ENCODE data around the gene TSPAN12. TPM values are rescaled to one million over a fixed set of nuclear protein-coding genes. Genes with fewer than 3 reads are reported as not detected.

TSPAN12 gene
- total RNA-seq, 1 donor from 2014 or later, result 68.7 TPM

GRCh38 chr7:120833546-120833945, 24.4 kb downstream of the TSPAN12 start:
- Histone ChIP-seq H3K4me1 (peaks cover under 1% of the 10 kb centered on the region), H3K4me3 (no peak overlapping the region), H3K27me3 (ENCODE audit: low read depth) (no peaks in the 10 kb centered on the region), H3K27ac (replicated peaks) (no peak overlapping the region), H3K9me3 (replicated peaks) (peaks cover 7% of the 10 kb centered on the region), H3K36me3 (peaks cover 36% of the 10 kb centered on the region)
- intact Hi-C loops (cut with micrococcal nuclease), result no loop called here
- TF ChIP-seq, protein P1, sequence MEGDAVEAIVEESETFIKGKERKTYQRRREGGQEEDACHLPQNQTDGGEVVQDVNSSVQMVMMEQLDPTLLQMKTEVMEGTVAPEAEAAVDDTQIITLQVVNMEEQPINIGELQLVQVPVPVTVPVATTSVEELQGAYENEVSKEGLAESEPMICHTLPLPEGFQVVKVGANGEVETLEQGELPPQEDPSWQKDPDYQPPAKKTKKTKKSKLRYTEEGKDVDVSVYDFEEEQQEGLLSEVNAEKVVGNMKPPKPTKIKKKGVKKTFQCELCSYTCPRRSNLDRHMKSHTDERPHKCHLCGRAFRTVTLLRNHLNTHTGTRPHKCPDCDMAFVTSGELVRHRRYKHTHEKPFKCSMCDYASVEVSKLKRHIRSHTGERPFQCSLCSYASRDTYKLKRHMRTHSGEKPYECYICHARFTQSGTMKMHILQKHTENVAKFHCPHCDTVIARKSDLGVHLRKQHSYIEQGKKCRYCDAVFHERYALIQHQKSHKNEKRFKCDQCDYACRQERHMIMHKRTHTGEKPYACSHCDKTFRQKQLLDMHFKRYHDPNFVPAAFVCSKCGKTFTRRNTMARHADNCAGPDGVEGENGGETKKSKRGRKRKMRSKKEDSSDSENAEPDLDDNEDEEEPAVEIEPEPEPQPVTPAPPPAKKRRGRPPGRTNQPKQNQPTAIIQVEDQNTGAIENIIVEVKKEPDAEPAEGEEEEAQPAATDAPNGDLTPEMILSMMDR (IDR thresholded peaks at IDR 0.05; ENCODE audit: borderline replicate concordance), result no peak
- no peak for DNase-seq

- intact Hi-C loops (cut with micrococcal nuclease), result no loop called here
- H3K9me3 ChIP-seq (replicated peaks), result peaks cover 7% of the 10 kb centered on the region
- no peak overlapping the region for H3K4me3 ChIP-seq
- no peak for DNase-seq
- H3K4me1 ChIP-seq, result peaks cover 6% of the 10 kb centered on the region
- no peaks in the 10 kb centered on the region for H3K27me3 ChIP-seq (ENCODE audit: low read depth)
- TF ChIP-seq, protein P1 (IDR thresholded peaks at IDR 0.05; ENCODE audit: borderline replicate concordance), result no peak
- H3K27ac ChIP-seq (replicated peaks), result no peak overlapping the region
- peaks cover 29% of the 10 kb centered on the region for H3K36me3 ChIP-seq
These were observed 25.1 kb downstream of the TSPAN12 start for GRCh38 chr7:120832803-120833202.

DNA sequence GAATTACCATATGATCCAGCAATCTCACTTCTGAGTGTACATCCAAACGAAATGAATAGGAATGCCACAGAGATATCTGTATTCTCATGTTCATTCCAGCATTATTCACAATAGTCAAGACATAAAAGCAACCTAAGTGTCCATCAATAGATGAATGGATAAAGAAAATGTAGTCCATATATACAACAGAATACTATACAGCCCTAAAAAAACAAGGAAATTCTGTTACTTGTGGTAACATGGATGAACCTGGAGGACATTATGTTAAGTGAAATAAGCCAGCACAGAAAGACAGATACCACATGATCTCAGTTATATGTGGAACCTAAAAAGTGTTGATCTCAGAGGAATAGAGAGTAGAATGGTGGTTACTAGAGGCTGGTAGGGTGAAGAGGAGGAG, 26.7 kb downstream of the TSPAN12 start:
- no peak for DNase-seq
- intact Hi-C loops (cut with micrococcal nuclease), result no loop called here
- TF ChIP-seq, protein P1 (IDR thresholded peaks at IDR 0.05; ENCODE audit: borderline replicate concordance), result no peak
- Histone ChIP-seq H3K4me1 (peaks cover 8% of the 10 kb centered on the region), H3K27me3 (ENCODE audit: low read depth) (no peaks in the 10 kb centered on the region), H3K36me3 (peaks cover 23% of the 10 kb centered on the region), H3K9me3 (replicated peaks) (peaks cover 7% of the 10 kb centered on the region), H3K27ac (replicated peaks) (no peak overlapping the region), H3K4me3 (no peak overlapping the region)

DNA sequence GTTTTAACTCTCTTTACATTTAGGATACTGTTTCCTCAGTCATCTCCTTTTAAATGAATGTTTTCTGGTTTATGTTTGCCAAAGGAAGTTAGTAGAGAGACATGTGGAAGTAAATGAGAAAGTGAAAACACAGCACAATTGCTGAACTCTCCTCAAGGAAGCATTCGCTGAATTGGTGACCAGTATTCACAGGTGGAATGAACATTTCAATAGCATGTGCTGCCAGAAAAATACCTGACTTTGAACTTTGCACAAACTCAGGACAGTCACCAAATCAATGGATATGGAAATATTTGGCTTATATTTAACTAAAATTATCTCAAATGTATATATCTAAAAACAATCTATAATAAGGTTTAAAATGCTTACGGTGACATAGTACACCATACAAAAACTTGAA, 28.5 kb downstream of the TSPAN12 start:
- H3K4me1 ChIP-seq, result peaks cover 8% of the 10 kb centered on the region
- peaks cover 7% of the 10 kb centered on the region for H3K9me3 ChIP-seq (replicated peaks)
- H3K27me3 ChIP-seq (ENCODE audit: low read depth), result no peaks in the 10 kb centered on the region
- TF ChIP-seq, protein P1 (IDR thresholded peaks at IDR 0.05; ENCODE audit: borderline replicate concordance), result no peak
- H3K36me3 ChIP-seq, result peaks cover 13% of the 10 kb centered on the region
- no peak overlapping the region for H3K27ac ChIP-seq (replicated peaks)
- DNase-seq, result no peak
- intact Hi-C loops (cut with micrococcal nuclease), result no loop called here
- no peak overlapping the region for H3K4me3 ChIP-seq

- DNase-seq, result no peak
- Histone ChIP-seq H3K9me3 (replicated peaks) (peaks cover 7% of the 10 kb centered on the region), H3K27ac (replicated peaks) (no peak overlapping the region), H3K4me3 (no peak overlapping the region), H3K27me3 (ENCODE audit: low read depth) (no peaks in the 10 kb centered on the region), H3K4me1 (peaks cover 11% of the 10 kb centered on the region), H3K36me3 (peaks cover 13% of the 10 kb centered on the region)
- intact Hi-C loops (cut with micrococcal nuclease), result no loop called here
- TF ChIP-seq, protein P1 (IDR thresholded peaks at IDR 0.05; ENCODE audit: borderline replicate concordance), result no peak
These were observed 29.4 kb downstream of the TSPAN12 start for GRCh38 chr7:120828528-120828927.
